Hematopoietic multipotent progenitor cell treated with erythropoietin and hydrocortisone succinate and interleukin-3 and kit ligand, for 6 days (in vitro differentiated cells): ENCODE results near the gene HOXB4.

Experiments
- DNase-seq: peaks from one replicate; pipeline ENCODE4 v3.0.0-alpha.2; 2015

HOXB4 gene

GRCh38 chr17:48588528-48588927 is 10.4 kb upstream of the HOXB4 start:
- no peak for DNase-seq

- no peak for DNase-seq
These were observed 9.9 kb upstream of the HOXB4 start for GRCh38 chr17:48588074-48588415.

GRCh38 chr17:48587276-48588073 is 9.3 kb upstream of the HOXB4 start:
- DNase-seq = no peak

- DNase-seq = no peak
These were observed 8.5 kb upstream of the HOXB4 start for GRCh38 chr17:48586355-48587258.

- no peak for DNase-seq
These were observed 6.1 kb upstream of the HOXB4 start for GRCh38 chr17:48584223-48584741.

GRCh38 chr17:48583708-48584222 is 5.6 kb upstream of the HOXB4 start:
- DNase-seq = no peak

- no peak for DNase-seq
These were observed 4.6 kb upstream of the HOXB4 start for GRCh38 chr17:48582750-48583069.

- DNase-seq = peak; percentile 38
These were observed 1.8 kb upstream of the HOXB4 start for GRCh38 chr17:48579760-48580554.

- peak; percentile 27 for DNase-seq
These were observed 1.3 kb upstream of the HOXB4 start for GRCh38 chr17:48579471-48579759.

- peak; percentile 53 for DNase-seq
These were observed 693 bp upstream of the HOXB4 start for GRCh38 chr17:48578616-48579470.

GRCh38 chr17:48577330-48577945 is 712 bp downstream of the HOXB4 start:
- peak; percentile 58 for DNase-seq

GRCh38 chr17:48576479-48577309 is 1.5 kb downstream of the HOXB4 start:
- DNase-seq = peak; percentile 75

- DNase-seq = no peak
These were observed 2.3 kb downstream of the HOXB4 start for GRCh38 chr17:48575673-48576478.

- DNase-seq = no peak
These were observed 3.0 kb downstream of the HOXB4 start for GRCh38 chr17:48575066-48575582.

GRCh38 chr17:48574505-48575065 is 3.6 kb downstream of the HOXB4 start:
- no peak for DNase-seq

GRCh38 chr17:48571826-48572417 is 6.2 kb downstream of the HOXB4 start:
- DNase-seq = no peak

GRCh38 chr17:48571024-48571818 is 6.9 kb downstream of the HOXB4 start:
- DNase-seq = no peak
